HL-60 (cell line): ENCODE measurements around the gene CYP24A1.

Source experiments
- DNase-seq, 2 experiments: peaks; one replicate each; pipeline ENCODE4 v3.0.0-alpha.2; 2010 to 2020; ENCODE audit warnings: low read depth in 1 of 2, low spot score in 1 of 2
- H3K27ac ChIP-seq: fragments of 250-450 bp; sonication (Bioruptor Pico); replicated peaks from 2 replicates; pipeline ENCODE4 v1.5.1; 2020; ENCODE audit warnings: mild to moderate bottlenecking, moderate library complexity
- H3K27me3 ChIP-seq: fragments of 250-450 bp; sonication (Bioruptor Pico); 2 replicates; pipeline ENCODE4 v1.5.1; 2021; ENCODE audit warnings: mild to moderate bottlenecking, moderate library complexity; ENCODE audit not compliant: insufficient read depth, poor library complexity, severe bottlenecking
- H3K4me3 ChIP-seq: replicated peaks from 2 replicates; pipeline ENCODE4 v1.5.1; 2011; ENCODE audit warnings: mild to moderate bottlenecking, control low read depth, low read length; ENCODE audit not compliant: insufficient read depth
- CTCF ChIP-seq: IDR thresholded peaks from one replicate; pipeline ENCODE4 v1.5.1; 2011; ENCODE audit warnings: low read length, control low read depth, inconsistent platforms; ENCODE audit not compliant: insufficient read depth
- GABPA ChIP-seq: IDR thresholded peaks from 2 replicates; pipeline ENCODE4 v1.6.1; 2012; ENCODE audit warnings: low read depth
- POLR2AphosphoS5 ChIP-seq: IDR thresholded peaks from 2 replicates; pipeline ENCODE4 v1.6.1; 2012; ENCODE audit warnings: low read depth
- REST ChIP-seq: IDR thresholded peaks from 2 replicates; pipeline ENCODE4 v1.6.1; 2012; ENCODE audit warnings: low read depth; ENCODE audit not compliant: insufficient replicate concordance
- SPI1 ChIP-seq: IDR thresholded peaks from 2 replicates; pipeline ENCODE4 v1.6.1; 2012; ENCODE audit warnings: low read depth, mild to moderate bottlenecking, borderline replicate concordance

Gene CYP24A1

DNA sequence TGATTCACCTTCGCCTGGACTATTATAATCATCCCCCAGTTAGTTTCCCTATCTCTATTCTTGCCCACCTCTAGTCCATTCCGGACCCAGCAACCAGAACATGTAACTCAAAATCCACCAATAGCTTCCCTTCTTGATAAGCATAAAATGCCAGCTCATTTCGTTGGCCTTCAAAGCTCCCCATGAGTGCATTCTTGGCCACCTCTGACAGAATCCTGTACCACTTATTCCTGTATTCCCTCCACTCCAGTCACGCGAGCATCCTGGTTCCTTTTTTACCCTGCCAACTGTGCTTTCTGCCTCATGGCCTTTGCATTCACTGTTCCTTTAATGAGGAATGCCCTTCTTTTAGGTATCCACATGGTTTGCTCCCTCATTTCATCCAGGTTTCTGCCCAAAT is 36.7 kb downstream of the CYP24A1 start:
- TF ChIP-seq GABPA = no peak
- TF ChIP-seq REST = no peak
- no peak for TF ChIP-seq POLR2AphosphoS5
- TF ChIP-seq SPI1 = no peak
- TF ChIP-seq CTCF = no peak
- no peak overlapping the region for H3K27ac ChIP-seq
- no peak overlapping the region for H3K4me3 ChIP-seq
- DNase-seq = no peak
- peaks cover 5% of the 10 kb centered on the region for H3K27me3 ChIP-seq

DNA sequence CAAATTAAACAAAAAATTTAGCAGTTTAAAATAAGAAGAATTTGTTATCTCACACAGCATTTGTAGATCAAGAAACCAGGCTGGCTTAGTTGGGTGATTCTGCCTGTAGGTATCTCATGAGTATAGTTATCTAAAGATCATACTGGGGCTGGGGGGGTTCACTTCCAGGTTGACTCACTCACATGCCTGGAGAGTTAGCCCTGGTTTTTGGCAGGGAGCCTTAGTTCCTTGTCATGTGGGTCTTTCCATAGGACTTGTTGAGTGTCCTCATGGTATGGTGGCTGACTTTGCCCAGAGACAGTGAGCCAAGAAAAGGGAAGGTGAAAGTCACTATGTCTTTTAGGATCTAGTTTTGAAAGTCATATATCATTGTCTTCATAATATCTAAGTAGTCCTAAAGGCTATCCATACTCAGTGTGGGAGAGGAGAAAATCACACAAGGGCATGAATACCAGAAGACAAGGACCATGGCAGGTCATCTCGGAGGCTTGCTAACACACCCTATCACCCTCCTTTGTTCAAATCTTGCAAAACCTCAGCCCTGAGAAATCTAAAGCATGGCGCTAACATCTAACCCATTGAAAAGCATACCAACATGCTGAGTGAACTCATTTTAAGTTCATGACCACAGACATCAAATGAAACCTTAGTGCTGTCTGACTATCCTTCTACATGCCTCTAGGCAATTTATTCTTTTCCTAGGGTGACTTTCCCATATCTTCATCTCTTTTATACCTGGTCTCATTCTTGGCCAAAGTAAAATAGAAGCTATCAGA is 39.2 kb downstream of the CYP24A1 start:
- Histone ChIP-seq H3K4me3 (no peak overlapping the region), H3K27ac (no peak overlapping the region), H3K27me3 (peaks cover 5% of the 10 kb centered on the region)
- DNase-seq = no peak
- TF ChIP-seq GABPA (no peak), POLR2AphosphoS5 (no peak), SPI1 (no peak), REST (no peak), CTCF (no peak)

DNA sequence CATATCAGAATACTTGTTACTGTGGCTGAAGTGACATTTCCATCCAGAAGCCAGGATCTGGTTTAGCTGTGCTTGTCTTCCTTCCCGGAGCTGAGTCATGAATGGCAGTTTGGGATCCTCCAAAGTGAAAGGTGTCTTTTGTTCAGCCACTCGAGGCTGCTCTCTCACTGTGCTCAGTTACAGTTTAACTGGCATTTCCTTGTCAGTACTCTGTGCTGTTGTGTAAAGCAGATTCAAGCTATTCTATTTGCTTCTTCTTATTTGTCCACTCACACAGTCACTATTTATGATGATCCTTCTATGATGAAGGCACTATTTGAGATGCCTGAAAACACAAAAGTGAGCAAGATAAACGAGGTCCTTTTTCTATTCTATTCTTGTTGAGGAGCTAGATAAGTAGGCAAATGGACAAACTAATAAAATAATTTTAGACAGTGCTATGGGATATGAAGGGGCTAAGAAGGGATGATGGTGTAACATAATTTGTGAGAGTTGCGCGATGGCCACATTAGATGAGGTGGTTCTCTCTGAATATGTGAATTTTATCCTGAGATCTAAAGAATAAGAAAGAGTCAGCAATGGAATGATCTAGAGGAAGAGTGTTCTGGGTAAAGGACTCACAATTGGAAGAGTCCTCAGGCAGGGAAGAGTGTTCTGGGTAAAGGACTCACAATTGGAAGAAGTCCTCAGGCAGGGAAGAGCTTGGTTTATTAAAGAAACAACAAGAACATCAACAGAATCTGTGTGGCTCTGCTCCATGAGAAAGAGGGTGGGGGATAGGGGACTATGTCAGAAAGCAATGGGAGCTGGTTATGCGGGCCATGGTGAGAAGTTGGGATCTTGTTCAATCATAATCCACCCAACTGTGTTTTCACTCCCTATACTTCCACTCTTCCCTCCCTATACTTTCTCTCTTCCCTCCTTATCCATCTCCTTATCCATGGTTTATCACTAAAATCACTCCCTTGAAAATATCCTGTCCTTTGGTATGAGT is 40.1 kb downstream of the CYP24A1 start:
- Histone ChIP-seq H3K27me3 (peaks cover 5% of the 10 kb centered on the region), H3K27ac (no peak overlapping the region), H3K4me3 (no peak overlapping the region)
- DNase-seq = no peak
- TF ChIP-seq GABPA (no peak), SPI1 (no peak)
